Effector CD4-positive, alpha-beta T cell (primary cell): ENCODE results near the gene KDM4B.
"Not testable (repeated sequence)": the region's sequence is repeated elsewhere in the genome, so short reads cannot be mapped to it uniquely, and the experiment has no call there.

Source experiments
- DNase-seq: peaks from one replicate; pipeline ENCODE4 v3.0.0-alpha.2; 2020

Gene KDM4B

GRCh38 chr19:4969292-4969771 is 419 bp downstream of the KDM4B start:
- DNase-seq: no peak

DNA sequence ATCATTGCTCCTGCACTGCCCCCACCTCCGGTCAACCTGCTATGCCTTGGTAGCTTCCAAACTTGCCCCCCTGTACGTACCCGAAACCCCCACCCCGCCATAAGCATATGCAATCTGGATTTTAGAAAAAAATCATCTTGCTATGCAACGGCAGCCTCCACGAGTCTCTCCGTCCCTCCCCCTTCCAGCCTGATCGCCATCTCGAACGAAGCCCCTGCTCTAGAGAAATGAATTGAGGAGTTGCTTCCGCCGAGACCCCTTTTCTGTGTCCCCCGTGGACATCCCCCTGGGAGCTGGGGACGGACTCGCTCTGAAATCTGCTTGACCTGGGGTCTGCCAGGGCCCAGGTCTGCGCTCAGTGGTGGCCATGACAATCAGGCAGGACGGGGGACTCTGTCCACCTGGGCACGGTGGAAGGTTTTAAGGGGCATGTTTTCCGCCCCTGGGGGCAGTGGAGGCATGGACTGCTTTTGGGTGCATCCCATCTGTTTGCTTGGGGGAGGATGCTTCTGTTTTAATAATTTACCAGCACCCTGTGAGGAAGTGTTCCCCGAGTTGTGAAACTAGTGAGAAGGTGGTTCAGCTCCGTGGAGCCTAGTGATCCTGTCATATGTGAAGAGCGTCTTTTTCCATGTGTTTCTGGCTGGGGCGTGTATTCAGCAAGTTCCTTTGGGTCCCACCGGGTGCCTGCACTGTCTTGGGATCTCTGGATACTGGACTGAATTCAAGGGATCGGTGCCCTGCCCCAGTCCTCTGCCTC is 1.0 kb downstream of the KDM4B start:
- no peak for DNase-seq

- no peak for DNase-seq
These were observed 1.9 kb downstream of the KDM4B start for GRCh38 chr19:4970558-4971423.

GRCh38 chr19:4971424-4971793 is 2.5 kb downstream of the KDM4B start:
- no peak for DNase-seq

DNA sequence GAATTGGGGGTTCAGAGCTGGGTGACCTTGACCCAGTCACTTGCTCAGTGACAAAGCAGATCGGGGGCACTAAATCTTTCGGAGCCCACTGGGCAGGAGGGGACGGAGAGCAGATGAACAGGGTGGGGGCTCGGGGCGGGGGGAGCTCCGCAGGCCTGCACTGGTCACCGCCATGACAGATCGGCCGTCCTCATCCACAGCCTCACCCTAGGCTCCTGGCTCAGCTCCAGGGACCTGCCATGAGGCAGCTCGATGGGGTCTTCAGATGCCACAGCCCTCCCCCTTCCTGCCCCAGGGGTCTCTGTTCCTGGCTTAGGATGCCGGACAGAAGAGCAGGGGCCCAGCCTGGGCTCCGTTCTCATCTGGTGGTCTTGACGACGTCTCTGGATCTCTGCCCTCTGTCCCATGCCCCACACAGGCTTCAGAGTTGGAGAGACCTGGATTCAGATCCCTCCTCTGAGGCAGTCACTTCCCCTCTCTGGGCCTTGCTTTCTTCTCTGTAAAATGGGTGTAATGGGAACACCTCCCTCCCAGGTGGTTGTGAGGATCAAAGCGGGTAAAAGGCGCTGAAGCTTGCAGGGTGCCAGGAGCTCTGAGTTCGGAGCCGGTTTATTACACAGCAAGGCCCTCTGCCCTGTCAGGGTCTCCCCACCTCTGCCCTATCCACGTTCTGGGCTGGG is 3.0 kb downstream of the KDM4B start:
- DNase-seq: no peak

DNA sequence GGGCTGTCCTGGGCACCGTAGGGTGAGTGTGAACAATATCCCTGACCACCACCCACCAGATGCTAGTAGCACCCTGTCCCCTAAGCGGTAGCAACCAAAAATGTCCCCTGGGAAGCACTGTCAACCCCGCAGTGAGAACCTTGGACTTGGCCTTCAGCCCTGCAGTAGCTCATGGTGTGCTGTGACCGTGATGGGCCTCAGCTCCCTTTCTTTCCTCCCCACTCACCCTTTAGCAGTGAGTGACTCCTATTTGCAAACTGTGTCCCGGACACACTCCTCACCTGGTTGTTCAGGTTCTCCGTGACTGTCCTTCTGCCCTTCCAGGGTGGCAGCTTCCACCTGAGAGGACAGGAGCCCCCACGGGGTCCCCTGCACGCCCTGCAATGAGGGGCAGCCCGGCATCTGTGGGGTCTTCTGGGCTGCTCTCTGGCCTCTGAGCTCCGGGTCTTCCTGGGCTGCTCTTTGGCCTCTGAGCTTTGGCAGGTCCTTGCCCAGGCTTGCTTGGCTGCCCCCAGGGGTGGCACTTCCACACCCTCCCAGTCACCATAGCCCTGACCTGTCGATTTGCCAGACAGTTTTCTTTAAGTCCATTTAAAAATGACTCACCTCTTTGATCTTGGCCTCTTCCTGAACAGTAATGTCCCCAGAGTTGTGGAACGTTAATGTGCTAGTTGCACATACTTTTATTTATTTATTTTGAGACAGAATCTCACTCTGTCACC is 3.8 kb downstream of the KDM4B start:
- no peak for DNase-seq

DNA sequence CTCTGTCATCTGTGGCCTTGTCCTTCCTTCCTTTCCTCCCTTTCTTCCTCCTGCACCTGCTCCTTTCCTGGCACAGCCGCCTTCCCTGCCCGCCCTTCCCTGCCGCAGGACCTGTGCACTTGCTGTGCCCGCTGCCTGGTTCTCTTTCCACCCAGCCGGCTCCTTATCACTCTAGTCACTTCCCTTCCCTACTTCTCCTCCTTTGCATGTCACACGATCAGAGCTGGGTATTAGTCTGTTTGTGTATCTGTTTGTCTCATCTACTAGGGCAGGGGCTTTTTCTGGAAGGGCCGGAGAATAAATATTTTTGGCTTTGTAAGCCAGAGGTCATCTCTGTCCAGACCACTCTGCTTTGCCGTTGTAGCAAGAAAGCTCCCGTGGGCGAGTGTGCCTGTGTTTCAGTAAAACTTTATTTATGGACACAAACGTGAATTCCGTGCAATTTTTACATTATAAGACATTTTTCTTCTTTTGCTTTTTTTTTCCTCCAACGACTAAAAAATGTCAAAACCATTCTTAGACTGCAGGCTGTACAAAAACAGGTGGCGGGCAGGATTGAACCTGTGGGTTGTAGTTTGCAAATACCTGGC is 6.1 kb downstream of the KDM4B start:
- DNase-seq: no peak

GRCh38 chr19:4975601-4976000 is 6.7 kb downstream of the KDM4B start:
- DNase-seq: not testable (repeated sequence)

- no peak for DNase-seq
These were observed 7.7 kb downstream of the KDM4B start for GRCh38 chr19:4976401-4977298.

GRCh38 chr19:4977299-4978174 is 8.6 kb downstream of the KDM4B start:
- DNase-seq: no peak

DNA sequence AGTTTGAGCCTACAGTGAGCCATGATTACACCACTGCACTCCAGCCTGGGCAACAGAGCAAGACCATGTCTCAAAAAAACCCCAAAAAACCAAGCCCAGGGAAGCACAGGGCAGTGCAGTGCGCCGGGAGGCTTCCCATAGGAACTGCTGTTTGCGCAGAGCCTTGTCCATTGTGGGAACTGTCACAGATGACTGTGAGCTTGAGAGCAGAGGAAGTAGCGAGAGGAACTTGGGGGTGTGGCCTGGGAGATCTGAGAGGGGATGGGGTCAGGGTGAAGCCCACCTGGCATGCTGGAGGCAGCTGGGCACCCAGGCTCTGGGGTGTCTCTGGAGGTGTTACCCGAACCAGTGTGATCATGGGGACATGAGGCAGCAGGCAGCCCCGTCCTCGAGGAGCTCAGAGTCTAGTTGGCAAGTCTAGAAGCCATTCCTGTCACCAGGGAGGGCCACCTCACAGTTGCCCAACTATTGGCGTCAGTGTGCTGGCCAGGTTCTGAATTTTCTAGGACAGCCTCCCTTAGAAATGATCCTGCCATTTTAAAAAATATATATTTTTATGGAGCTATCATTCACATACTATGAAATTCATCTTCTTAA is 10.4 kb downstream of the KDM4B start:
- no peak for DNase-seq

DNA sequence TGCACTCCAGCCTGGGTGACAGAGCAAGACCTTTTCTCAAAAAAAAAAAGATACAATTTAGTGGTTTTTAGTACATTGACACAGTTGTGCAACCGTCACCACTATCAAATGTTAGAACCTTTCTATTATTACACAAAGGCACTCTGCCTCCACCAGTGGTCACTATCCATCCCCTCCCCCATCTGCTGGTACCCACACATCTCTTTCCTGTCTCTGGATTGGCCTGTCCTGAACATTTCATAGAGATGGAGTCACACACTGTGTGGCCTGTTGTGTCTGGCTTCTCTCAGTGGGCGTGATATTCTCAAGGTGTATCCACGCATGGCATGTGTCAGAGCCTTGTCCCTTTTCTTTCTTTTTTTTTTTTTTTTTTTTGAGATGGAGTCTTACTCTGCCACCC is 11.2 kb downstream of the KDM4B start:
- DNase-seq: no peak

GRCh38 chr19:4980838-4981680 is 12.1 kb downstream of the KDM4B start:
- no peak for DNase-seq

DNA sequence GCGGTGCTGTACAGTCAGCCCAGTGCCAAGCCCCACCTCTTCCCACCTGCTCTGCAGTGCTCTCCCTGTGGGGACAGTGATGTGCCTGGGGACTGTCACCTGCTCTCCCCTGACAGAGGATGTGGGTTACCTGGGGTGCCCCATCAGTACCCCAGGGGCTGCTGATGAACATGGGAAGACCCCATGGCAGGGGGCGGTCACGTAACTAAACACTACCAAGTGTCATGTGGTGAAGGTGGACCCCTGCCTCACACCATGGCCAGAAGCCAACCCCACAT is 12.7 kb downstream of the KDM4B start:
- DNase-seq: no peak

DNA sequence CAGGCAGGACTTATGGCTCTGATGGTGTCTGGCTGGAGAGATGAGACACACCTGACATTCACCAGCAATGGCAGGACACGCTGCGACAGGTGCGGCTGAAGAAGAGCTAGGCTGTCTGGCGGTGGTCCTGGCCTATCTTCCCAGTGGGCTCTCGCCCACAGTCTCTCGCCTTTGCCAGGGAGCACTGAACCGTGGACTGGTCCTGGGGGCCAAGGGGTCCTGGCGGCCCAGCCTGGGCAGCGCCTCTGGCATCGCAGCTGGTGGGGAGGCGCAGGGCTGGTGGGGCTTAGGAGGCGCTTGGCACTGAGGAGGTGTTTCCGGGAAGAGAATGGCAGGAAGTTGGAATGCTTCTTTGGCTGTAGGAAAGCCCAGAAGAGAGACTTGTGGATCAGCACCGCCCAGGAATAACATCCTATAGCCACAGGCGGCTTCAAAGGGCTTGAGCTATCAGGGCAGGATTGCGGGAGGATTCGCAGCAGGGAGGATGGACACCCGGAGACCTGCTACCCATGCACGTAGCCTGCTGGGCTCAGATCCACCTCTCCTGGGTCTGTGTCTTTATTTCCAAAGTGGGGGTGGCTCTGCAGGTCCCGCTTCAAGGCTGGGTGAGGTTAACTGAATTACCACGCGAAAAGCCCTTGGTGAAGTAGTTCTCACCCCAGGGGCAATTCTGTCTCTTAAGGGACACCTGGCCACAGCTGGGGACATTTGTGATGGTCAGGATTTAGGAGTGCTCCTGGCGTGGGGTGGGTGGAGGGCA is 14.6 kb downstream of the KDM4B start:
- no peak for DNase-seq

DNA sequence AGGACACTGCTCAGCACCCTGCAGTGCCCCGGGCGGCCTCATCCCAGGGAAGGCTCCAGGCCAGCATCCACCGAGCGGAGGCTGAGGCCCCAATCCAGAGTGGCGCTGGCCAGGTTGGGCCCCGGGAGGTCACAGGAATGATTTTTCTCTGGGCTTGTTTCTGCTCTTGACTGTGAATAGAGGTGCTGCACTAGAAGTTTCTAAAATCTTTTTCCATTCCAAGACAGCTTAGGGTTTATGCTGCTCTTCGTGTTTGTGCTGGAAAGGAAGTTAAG is 15.1 kb downstream of the KDM4B start:
- no peak for DNase-seq

DNA sequence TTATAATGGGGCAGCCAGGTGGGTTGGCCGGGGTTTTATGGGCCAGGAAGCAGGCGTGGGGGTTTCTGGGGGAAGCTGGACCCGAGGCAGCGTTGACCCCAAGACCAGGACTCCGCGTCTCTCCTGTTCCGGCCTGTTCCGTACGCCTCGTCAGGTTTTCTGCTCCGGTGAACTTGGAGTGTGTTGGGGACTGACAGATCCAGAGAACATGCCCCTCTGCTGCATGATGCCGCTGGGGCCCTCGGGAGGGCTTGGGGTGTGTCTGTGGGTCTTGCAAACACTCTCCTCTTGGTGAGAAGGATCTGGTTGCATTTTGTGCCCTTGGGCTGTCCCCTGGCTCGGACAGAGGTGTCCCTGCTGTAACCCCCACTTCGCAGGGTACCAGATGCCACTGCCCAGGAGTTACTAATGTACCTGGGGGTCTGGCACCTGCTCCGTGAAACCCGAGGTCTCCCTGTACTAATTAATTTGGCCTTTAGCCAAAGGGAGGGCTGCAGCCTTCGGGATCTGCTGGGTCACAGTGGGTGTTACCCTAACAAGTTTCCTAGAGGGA is 15.6 kb downstream of the KDM4B start:
- DNase-seq: no peak

- no peak for DNase-seq
These were observed 16.7 kb downstream of the KDM4B start for GRCh38 chr19:4985551-4985991.
